ENCODE measurements around the gene CHD2.
"Not testable (repeated sequence)": the region's sequence is repeated elsewhere in the genome, so short reads cannot be mapped to it uniquely, and the experiment has no call there.

Gene CHD2

DNA sequence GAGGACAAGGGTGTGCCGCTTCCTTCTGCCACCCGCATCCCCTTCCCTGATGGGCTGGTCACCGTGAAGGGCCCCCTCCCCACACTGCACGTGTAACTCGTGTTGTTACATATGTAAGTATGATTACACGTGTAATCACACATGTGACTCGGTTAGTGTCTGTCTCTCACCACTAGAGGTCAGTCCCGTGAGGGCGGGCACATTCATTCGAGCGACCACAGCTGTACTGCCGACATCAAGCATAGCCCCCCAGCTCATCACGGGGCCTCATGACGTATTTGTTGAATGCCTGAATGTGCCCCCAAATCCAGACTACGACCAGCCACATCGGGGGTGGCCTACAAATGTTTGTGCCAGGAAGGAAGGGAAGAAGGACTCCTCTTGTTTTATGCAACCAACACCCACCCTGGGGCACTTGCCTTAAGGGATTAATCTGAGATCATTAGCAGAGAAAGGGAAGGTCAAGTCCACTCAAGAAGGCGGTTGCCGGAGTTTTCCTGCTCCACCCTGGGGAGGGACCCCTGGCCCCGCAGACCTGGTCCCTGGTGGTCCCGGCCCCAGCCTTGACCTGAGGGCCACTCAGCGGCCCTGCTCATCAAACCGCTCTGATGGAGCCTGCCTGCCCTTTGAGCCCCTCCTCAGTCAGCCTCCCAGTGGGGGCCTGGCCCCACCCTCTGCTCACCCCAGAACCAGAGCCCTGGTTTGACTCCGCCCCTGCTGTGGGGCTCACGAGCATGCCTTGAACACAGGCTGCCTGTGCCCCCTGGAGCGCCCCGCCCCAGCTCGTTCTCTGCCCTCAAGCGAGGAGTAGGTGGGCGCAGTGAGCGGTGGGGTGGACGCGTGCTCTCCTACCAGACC is 136.1 kb downstream of the CHD2 start:
- peak; percentile 45 for DNase-seq (ENCODE audit: low spot score)

DNA sequence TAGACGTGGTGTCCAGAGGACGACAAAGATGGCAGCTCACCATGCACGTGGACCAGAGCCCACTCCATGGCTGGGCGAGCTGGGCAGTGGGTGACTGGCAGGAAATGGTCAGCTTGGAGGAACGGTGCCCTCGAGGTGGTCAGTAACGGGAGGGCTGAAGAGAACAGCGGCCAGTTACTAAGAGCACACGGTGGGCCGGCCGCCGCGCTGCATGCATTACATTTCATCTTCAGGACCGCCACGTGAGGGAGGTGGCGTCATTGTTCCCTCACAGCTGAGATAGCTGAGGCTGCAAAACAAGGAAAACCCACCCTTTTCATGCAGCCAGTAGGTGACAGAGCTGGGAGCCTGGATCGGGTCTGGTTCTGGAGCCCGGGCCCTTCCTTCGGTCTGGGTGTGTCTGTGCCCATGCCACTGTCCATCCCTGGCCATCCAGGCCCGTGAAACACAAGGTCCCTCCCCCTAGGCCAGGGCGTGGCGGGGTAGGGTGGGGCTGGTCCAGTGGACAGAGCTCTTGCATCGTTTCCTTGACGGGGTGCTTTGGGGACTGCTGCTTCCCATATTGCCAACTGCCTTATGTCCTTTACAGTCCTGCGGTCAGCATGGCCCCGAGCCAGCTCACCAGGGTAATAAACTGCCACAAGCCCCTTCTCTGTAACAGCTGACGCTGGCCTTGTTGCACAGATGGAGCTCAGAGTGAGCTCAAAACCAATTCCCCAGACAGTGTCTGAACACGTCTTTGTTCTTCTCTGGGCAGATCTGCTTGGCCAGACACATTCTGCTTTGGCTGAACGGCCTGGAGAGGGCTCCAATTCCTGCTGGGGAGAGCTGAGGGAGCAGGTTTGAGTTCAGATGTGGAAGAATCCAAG is 137.1 kb downstream of the CHD2 start:
- no peak for DNase-seq (ENCODE audit: low spot score)

DNA sequence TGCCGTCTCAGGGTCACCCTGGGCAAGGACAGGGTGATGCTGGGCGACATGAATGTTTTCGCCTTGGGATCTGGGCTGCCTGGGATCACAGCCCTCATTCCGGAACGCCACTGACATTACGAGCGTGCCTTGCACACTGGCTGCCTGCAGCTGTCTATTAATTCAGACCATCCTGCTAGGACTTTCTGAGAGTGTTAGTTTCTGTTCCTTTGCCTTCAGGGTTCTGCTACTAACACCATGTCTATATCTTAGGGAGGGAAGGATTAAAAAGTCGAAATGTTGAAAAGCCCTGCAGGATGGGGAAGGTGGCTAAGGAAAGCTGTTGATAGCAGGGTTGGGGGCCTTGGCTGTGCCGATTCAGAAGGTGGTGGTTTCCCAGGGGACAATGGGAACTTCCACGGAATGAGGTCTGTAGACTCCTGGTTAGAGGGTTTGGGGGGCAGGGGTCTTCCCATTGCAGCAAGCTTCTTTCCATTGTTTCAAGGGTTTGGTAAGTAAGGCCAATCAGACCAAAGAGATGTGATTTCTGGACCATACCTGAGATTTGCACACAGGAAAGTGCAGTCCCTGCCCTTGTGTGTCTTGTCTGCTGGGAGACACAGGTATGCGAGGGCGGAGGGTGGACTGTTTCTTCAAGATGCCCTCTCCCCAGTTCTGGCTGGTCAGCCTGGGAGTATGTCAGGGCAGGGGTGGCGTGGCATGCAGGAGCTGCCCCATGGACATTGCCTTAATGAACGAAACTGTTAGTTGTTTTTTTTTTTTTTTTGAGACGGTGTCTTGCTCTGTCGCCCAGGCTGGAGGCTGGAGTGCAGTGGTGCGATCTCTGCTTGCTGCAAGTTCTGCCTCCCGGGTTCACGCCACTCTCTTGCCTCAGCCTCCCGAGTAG is 137.9 kb downstream of the CHD2 start:
- no peak for DNase-seq (ENCODE audit: low spot score)

DNA sequence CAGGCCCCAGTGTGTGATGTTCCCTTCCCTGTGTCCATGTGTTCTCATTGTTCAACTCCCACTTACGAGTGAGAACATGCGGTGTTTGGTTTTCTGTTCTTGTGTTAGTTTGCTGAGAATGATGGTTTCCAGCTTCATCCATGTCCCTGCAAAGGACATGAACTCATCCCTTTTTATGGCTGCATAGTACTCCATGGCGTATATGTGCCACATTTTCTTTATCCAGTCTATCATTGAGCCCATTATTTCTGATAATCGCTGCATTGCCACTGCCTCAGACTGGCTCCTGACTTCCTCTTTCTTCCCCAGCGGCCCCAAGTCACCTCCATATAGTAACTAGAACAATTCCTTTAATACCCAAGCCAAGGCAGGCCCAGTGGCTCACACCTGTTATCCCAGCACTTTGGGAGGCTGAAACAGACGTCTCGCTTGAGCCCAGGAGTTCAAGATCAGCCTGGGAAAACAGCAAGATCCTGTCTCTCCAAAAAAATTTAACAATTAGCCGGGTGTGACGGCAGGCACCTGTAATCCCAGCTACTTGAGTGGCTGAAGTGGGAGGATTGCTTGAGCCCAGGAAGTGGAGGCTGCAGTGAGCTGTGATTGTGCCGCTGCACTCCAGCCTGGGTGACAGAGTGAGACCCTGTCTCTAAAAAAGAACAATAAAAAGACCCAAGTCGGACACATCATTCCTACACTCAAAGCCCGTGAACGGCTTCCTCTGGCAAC is 139.6 kb downstream of the CHD2 start:
- not testable (repeated sequence) for DNase-seq (ENCODE audit: low spot score)

DNA sequence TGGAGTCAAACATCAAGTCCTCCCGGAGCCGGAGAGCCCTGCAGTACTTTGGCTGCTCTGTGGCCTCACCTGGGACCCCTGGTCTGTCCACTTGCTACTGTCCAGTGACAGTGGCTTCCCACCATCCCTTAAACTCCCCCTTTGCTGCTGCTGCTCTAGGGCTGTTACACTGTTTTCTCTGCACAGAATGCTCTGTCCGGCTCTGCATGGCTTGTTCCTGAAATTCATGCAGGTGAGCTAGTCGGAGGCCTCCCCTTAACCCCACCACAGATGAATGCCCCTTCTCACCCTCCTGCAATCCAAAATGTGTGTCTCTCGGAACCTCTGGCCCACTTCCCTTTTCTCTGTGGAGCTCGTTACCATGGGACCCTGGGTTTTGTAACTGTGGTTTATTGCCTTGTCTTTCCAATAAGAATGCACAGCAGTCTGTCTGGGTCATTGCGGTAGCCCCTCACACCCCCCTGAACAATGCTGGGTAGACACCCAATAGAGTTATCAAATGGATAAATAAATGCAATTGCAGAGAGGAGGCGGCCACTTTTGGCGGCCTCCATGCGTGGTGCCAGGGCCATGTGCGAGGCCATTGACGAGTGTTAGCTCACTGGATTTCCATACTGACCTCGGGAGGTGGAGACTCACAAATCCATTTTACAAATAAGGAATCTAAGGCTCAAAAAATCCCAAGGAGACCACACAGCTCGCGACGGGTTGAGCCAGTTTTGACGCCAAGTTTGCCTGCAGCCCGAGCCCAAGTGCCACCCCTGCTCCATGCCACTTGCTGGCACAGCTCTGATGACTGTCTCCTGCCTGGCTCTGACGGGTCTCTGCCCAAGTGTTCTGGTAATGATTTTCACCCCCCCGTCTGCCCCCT is 140.4 kb downstream of the CHD2 start:
- DNase-seq (ENCODE audit: low spot score): no peak

DNA sequence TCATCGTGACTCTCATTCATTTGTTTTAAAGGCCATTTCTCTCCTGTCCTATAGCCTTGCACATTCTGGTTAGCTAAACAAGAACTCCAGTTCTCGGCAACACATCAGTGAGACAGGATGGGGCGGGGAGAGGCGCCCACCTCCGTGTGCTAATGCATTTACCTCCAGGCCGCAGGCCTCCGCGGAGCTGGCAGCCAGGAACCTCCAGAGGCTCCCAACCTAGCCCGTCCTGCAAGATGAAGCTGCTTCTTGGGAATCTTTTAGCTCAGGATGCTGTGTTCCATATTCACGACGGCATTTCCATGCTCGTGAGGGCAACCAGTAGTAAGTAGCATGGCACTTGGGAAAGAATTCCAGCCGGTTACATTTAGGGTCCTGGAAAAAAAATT is 141.0 kb downstream of the CHD2 start:
- DNase-seq (ENCODE audit: low spot score): no peak

DNA sequence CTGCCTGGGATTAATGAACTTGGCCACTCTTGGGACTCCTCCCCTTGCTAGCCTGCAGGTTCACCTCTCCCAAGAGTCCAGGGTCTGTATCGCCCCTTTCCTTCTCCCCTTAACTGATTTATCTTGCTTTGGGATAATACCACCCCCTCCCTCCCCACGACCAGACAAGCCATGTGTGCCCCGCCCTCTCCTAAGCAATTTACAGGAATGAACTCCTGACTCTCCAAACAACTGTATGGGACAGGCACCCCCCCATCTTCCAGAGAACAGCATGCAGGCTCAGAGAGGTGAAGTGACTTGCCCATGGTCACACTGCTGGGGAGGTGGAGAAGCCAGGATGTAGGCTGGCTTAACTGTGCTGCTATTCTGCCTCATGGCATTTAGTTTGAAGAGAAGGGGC is 142.1 kb downstream of the CHD2 start:
- no peak for DNase-seq (ENCODE audit: low spot score)

DNA sequence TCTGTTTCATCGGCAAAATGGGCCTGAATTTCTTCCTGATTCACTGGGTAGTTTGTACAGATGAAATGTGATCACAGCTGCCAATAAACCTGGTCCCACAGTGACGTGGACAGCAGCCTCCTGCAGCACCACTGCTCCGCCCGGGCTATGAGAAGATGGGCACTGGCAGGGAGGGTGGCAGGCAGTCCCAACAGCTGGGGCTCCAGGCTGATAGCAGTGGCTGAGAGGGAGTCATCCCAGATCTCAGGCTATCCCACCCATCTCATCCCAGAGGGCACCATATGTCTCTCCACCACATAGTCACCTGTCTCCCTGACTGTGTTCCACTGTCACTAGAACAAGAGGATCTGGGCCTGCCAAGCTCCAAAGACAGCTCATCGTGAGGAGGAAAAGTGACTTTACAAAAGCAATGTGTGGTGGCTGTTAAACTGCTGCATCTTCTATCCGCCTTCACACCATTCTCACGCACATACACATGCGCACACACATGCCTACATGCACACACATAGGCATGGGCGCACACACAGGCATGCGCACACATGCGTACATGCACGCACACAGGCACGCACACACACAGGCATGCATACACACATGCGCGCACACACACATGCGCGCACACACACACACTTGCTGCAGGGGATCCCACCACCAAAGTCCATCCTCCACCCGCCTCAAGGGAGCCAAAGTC is 142.7 kb downstream of the CHD2 start:
- no peak for DNase-seq (ENCODE audit: low spot score)

DNA sequence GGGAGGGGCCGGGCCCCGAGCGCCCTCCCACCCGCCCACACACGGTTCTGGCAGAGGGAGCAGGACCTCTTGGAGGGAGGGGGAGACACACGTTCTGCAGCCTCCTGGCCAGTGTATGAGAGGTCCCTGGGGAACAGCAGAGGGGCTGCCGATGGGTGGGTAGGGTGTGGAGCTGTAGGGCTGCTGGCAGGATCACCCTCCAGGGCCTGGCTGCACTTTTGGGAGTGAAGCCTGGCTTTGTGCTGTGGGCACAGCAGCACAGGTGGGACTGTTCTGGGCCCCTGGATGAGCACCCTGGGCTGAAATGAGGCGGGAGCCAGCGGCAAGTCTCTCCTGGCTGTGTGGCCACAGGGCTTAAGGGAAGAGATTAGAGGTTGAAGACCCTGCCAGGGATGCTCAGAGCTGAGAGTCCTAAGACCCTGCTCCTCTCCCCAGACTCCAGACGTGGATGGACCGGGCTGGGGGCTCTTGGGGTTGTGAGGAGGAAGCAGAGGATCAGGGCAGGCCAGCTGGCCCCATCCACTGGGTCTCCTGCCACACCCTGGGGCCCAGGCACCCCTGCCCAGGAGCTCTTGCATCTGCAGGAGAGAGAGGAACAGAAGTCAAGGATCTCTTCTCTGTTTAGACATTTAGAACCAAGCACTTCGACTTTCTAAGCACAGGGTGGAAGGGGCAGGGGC is 143.6 kb downstream of the CHD2 start:
- DNase-seq (ENCODE audit: low spot score): no peak

DNA sequence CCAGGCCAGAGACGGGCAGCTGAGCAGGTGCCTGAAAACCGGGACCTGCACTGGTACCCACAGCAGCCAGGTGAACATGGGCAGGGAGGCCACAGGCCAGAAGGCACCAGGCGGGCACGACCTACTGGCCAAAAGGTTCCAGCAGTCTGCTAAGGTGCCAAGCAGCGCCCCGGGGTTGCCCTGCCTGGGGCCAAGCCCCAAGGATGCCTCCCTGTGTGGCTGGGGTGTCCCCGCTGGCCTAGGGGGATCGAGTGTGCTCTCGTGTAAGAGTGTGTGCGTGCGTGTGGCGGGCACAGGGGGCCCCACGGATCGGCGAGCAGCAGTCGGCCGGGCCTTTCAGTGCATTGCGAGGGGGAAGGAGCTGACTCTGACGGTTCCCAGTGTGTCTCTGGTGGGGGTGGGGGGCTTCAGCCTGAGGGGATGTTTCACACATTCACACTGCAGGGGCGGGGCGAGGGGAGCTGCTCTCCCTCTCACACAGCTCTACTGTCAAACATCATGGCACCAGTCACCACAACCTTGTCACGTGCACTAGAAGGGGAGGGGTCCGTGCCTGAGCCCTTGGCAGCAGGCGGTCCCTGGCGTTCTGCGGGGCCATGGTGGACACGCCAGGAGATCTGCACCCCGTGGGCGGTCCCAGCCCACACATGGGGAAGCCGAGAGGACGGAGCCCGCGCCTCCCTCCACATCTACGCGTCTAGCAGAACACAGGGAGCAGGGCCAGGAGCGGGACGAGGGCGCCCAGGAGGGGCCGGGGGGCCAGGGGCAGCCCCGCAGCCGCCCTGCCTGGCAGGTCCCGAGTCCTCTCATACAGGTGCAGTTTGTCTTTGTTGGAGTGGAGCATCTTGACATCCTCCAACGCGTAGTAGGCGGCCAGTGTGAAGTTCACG is 144.4 kb downstream of the CHD2 start:
- no peak for DNase-seq (ENCODE audit: low spot score)

DNA sequence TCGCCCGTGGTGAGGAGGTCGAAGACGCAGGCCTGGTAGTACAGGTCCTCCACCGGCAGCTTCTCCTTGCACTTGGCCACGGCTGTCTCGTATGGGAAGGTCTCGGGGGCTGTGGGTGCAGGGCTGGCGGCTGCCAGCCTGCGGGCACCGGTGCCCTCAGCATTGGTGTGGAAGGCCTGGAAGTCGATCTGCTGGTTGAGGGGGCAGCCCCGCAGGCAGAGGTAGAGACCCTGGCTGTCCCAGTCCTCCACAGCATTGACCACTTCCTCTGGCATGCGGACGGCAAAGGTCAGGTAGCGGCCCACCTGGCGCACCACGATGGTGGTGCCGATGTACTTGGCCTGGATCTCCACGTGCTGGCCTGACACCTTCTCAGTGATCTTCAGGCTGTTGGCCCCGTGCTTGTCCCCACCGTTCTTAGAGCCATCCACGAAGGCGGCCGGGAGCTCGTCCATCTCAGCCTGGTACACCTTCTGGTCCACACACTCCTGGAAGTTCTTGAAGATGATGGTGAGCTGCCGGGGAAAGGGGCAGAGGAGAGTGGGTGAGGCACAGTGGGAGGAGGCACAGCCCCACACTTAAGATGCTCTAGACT is 145.2 kb downstream of the CHD2 start:
- DNase-seq (ENCODE audit: low spot score): no peak

DNA sequence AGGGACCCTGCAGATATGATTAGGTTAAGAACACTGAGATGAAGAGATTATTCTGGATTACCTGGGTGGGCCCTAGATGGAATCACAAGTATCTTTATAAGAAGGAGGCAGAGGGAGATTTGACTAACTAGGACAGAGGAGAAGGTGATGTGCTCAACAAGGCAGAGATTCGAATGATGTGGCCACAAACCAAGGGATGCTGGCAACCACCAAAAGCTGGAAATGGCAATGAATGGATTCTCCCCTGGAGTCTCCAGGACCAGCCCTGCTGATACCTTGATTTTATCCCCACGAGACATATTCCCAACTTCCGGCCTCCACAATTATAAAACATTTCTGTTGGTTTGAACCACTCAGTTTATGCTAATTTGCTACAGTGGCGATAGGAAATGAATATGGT is 146.0 kb downstream of the CHD2 start:
- DNase-seq (ENCODE audit: low spot score): no peak

DNA sequence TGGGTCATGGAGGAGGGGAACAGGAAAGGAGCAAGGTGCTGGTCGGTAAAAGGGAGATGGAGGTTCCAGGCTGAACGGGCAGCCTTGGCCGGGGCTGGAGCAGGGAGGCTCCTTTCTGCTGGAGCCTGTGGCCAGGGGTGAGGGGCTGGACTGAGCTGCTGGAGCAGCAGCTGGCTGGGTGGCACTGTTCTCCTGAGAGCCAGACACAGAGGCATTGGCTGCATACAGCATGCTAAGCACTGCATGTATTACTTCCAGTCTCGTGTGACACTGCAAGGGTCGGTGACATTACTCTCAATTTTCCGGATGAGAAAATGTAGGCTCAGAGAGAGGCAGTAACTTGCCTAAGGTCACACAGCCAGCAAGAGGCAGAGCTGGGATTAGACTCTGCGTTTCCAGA is 146.6 kb downstream of the CHD2 start:
- DNase-seq (ENCODE audit: low spot score): no peak

DNA sequence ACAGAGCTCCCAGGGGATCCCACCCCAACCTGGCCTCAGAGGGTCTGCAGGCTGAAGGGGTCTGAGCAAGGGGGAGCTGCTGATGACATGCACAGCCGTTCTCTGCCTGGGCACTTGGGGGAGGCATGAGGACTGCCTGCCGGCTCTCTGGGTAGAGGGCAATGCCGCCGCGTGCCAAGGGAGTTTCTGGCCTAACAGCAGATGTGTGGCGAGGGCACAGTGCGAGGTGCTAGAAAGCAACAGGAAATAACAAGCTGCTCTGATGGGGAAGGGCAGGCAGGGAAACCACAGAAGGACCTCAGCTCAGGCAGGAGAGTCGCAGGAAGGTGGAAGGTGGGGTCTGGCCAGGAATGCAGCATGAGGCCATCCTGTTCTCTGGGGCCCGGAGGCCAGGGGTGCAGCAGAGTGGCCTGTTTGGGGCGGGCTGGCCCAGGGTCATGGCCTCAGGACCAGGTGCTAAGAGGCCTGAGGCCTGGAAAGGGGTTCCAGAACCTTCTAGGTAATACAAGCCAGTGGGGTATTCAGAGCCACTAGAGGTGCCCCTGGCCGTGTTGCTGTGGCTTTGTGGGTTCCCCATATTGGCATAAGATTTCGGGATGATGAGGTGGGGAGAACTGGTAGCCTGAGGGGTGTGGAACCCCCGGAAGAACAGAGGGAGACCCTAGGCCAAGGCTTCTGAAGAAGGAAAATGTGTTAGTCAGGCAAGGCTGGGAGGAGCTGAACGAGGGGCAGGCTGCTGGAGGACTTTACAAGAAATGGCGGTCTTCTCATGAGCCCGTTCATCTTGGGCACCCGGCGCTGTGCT is 147.7 kb downstream of the CHD2 start:
- DNase-seq (ENCODE audit: low spot score): peak; percentile 42

DNA sequence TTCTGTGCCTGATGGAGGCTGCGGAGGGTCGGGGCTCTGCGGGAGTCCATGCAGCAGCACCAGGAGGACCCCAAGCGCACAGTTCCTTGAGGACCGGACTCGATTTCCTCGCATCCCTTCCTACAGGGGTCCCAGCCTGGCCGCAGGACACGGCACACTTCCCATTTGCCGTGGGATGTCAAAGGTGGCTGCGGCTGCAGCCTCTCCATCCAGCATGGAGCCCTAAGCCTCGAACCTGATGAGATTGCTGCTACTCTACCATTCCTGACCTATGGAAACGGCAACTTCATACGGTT is 148.2 kb downstream of the CHD2 start:
- no peak for DNase-seq (ENCODE audit: low spot score)

DNA sequence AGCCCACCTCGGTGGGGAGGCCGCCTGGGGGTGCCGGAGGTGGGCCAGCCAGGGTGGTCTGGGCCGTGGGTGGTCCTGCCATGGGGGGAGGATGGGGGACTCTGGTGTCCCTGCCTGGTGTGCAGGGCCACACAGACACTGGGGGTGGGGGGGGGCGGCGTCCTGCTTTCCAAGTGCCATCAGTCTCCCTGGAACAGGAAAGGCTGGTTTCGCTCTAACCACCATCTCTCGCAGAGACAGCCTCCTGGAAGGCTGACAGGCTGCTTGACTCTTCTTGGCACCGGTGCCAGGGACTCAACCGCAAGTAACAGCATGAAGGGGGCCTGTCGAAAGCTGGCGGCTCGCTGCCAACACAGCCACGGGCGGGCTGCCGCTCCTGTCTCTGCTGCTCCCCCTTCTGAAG is 148.6 kb downstream of the CHD2 start:
- DNase-seq (ENCODE audit: low spot score): no peak

DNA sequence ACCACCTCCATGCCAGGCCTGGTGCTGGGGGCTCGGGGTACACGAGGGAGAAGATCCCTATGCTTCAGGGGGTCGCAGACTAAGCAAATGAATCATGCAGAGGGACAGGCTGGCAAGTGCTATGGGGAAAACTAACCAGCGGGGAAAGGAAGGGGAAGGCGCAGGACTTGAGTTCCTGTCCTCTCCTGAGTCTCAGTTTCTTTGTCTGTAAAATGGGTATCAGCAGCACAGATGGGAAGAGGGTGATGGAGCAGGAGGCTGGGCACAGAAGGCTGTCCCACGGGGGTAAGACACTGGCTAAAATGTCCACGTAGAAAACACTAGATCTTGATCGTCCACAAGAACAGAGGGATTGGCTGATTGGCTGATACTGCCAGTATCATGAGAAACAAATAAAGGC is 149.1 kb downstream of the CHD2 start:
- no peak for DNase-seq (ENCODE audit: low spot score)

All from CD4-positive, alpha-beta T cell treated with Interleukin-15 for 4 hours (primary cell).